Ovary (tissue), 9 donors: ENCODE results near the gene CHD6. TPM values are rescaled to one million over a fixed set of nuclear protein-coding genes. Genes with fewer than 3 reads are reported as not detected.

Experiments
- DNase-seq, 5 donors: peaks; one replicate each; pipeline ENCODE4 v3.0.0-alpha.2; 2019 to 2020
- H3K27ac ChIP-seq, 2 donors: fragments of 200-600 bp; one replicate each; pipeline versions ENCODE4 v1.5.1 to v1.8.0; 2019 to 2022
- H3K27me3 ChIP-seq: fragments of 200-600 bp; one replicate; pipeline ENCODE4 v1.8.0; 2022
- H3K36me3 ChIP-seq: fragments of 200-600 bp; sonication (generic); one replicate; pipeline ENCODE4 v1.5.1; 2019
- H3K4me1 ChIP-seq: one replicate; pipeline ENCODE4 v1.8.1; 2013; ENCODE audit warnings: mild to moderate bottlenecking, moderate library complexity; ENCODE audit not compliant: insufficient read depth
- H3K4me3 ChIP-seq: fragments of 200-600 bp; sonication (generic); one replicate; pipeline ENCODE4 v1.5.1; 2017
- H3K9me3 ChIP-seq, 2 donors: fragments of 200-600 bp in 1 of 2; sonication (generic) in 1 of 2; one replicate each; pipeline versions ENCODE4 v1.5.1 to v1.8.1; 2013 to 2019; ENCODE audit warnings: mild to moderate bottlenecking in 1 of 2, moderate library complexity in 1 of 2
- CTCF ChIP-seq, 3 donors: fragments of 450-650 bp in 2 of 3; fragments of 200-600 bp in 1 of 3; IDR thresholded peaks; one replicate each; pipeline versions ENCODE4 v1.5.1 to v1.8.0; 2016 to 2022; ENCODE audit warnings: antibody characterized with exemption in 3 of 3, mild to moderate bottlenecking in 1 of 3
- EP300 ChIP-seq: sonication (generic); formaldehyde crosslinking; IDR thresholded peaks from one replicate; pipeline ENCODE4 v1.6.1; 2017; ENCODE audit warnings: antibody characterized with exemption
- POLR2A ChIP-seq: fragments of 450-650 bp; IDR thresholded peaks from one replicate; pipeline ENCODE4 v1.6.1; 2017; ENCODE audit warnings: antibody characterized with exemption, mild to moderate bottlenecking, moderate library complexity
- WGBS, 3 donors: extraction: QIAGEN DNeasy Blood & Tissue Kit in 1 of 3; methylation state at CpG; one replicate each; pipeline versions ENCODE4 v1.1.5 to v1.1.7; 2013 to 2017; 5-methylcytosine and 5-hydroxymethylcytosine counted together
- intact Hi-C, 4 donors: fragments of 100-400 bp; cut with DNase I; formaldehyde crosslinking; loops; one replicate each; pipeline versions ENCODE4 v1.11.0 to v1.15.1; 2022 to 2023
- polyA plus RNA-seq, 2 donors: library from polyadenylated mRNA; stranded (reverse); fragments of 200-250 nt in 1 of 2; fragments of 350-450 nt in 1 of 2; fragmentation: Illumina TruSeq in 1 of 2; extraction: RNeasy Lipid Tissue Mini Kit (QIAGEN cat#74804) in 1 of 2; gene quantifications; one replicate each; pipeline ENCODE4 v1.2.3, GENCODE V29; 2013 to 2014
- total RNA-seq, 7 donors: library from RNA; depleted of rRNA in 2 of 7; stranded (reverse); fragments of >200 nt in 2 of 7; fragmentation: NEBNext Ultra II Directional in 3 of 7; extraction: Animal tissue kit (Norgen Biotek cat#: 25700) in 3 of 7; gene quantifications; one replicate each; pipeline versions ENCODE4 v1.1.0 to v1.2.4, GENCODE V29; 2016 to 2023
- donor health status: DM: no; HTN: no; CAD: no; lungs with moderate emphysema.
- donor health status: DM: no; HTN: no; CAD: no.
- donor health status: Bipolar disorder and iron deficiency.
- donor health status: DM: yes; HTN: yes; CAD: no.
- donor health status: DM: no; HTN: no; CAD: no.
- donor health status: DM: yes; HTN: yes; CAD: no.

CHD6 gene
- total and polyA plus RNA-seq, 9 donors, result 12.1 to 82.4 (median 52.7) TPM

- WGBS, 3 donors, result 73 to 79% (median 74%) methylated on average over 9 of the region's 9 CpGs
- Histone ChIP-seq H3K4me1 (peaks cover 3% of the 10 kb centered on the region), H3K36me3 (no peaks in the 10 kb centered on the region), H3K27me3 (no peaks in the 10 kb centered on the region), H3K9me3 (no peaks in the 10 kb centered on the region), H3K4me3 (no peak overlapping the region), H3K27ac (no peak overlapping the region)
- DNase-seq, result no peak
- TF ChIP-seq POLR2A (no peak), EP300 (no peak), CTCF (IDR thresholded peaks at IDR 0.05) (no peak)
- intact Hi-C loops, result loop anchor here in 1 of 4 donors (10.0 kb wide), 1 partner anchor 335 kb away; no protein-coding TSS in a partner anchor
These were observed 258.6 kb downstream of the CHD6 start for GRCh38 chr20:41359541-41360011.

DNA sequence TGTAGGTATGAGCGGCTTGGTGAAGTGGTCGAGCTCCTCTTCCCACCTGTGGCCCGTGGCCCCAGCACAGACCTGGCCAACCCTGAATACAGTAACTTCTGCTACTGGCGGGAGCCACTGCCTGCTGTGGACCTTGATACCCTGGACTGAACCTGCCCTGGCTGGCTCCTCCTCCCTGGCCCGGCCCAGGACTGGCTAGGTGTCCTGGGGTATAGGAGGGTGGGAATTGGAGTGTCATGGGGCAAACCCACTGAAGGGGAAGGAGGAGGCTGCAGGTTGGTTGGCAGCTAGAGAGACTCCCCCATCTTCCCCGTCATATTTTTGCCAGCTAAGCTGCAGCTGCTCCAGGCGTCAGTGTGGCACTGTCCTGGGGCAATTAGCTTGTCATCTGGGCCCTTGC, 259.5 kb downstream of the CHD6 start:
- H3K4me1 ChIP-seq, result peaks cover 3% of the 10 kb centered on the region
- intact Hi-C loops, result loop anchor here in 1 of 4 donors (10.0 kb wide), 1 partner anchor 336 kb away; no protein-coding TSS in a partner anchor
- no peak overlapping the region for H3K4me3 ChIP-seq
- no peaks in the 10 kb centered on the region for H3K36me3 ChIP-seq
- no peaks in the 10 kb centered on the region for H3K9me3 ChIP-seq
- 92 to 94% (median 93%) methylated on average over 7 of the region's 7 CpGs for WGBS, 3 donors
- no peaks in the 10 kb centered on the region for H3K27me3 ChIP-seq
- H3K27ac ChIP-seq, result no peak overlapping the region
- no peak for DNase-seq
- TF ChIP-seq POLR2A (no peak), EP300 (no peak)

GRCh38 chr20:41358230-41358629, 259.9 kb downstream of the CHD6 start:
- no peaks in the 10 kb centered on the region for H3K27me3 ChIP-seq
- TF ChIP-seq CTCF (IDR thresholded peaks at IDR 0.05) (no peak), EP300 (no peak), POLR2A (no peak)
- no peak overlapping the region for H3K27ac ChIP-seq
- peaks cover 3% of the 10 kb centered on the region for H3K4me1 ChIP-seq
- DNase-seq, result no peak
- no peaks in the 10 kb centered on the region for H3K36me3 ChIP-seq
- no peaks in the 10 kb centered on the region for H3K9me3 ChIP-seq
- intact Hi-C loops, result loop anchor here in 1 of 4 donors (10.0 kb wide), 1 partner anchor 337 kb away; no protein-coding TSS in a partner anchor
- H3K4me3 ChIP-seq, result no peak overlapping the region
- 80 to 87% (median 81%) methylated on average over 9 of the region's 9 CpGs for WGBS, 3 donors

DNA sequence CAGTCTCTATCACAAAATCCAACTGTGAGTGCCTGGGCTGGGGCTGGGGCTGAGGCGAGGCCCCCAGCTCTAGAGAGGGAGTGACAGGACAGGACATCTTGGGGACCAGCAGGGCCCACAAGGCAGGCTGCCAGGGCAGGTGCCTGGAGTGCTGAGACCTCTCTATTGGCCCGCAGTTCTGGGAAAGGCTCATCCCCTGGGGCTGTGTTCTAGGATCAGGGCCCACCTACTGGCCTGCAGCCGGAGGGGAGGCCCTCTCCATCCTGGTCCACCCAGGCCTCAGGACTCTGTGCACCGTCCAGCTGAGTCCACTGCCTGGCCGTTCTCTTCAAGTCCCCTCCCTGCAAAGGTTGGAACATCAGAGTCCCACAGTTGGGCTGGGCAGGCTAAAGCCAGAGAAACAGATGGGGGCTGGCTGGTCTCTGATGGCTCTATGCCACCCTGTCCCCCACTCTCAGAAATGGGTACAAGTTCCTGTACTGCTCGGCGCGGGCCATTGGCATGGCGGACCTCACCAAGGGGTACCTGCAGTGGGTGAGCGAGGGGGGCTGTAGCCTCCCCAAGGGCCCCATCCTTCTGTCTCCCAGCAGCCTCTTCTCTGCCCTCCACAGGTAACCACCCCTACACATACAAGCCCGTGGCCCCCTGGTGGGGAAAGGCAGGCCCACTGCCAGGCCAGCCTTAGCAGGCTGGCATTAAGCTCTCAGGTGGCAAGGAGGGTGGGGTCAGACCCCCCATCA, 260.6 kb downstream of the CHD6 start:
- no peaks in the 10 kb centered on the region for H3K36me3 ChIP-seq
- WGBS, 3 donors, result 87 to 89% (median 88%) methylated on average over 11 of the region's 11 CpGs
- H3K4me3 ChIP-seq, result no peak overlapping the region
- H3K9me3 ChIP-seq, result no peaks in the 10 kb centered on the region
- no peaks in the 10 kb centered on the region for H3K27me3 ChIP-seq
- no peak for DNase-seq
- TF ChIP-seq POLR2A (no peak), EP300 (no peak), CTCF (IDR thresholded peaks at IDR 0.05) (no peak)
- intact Hi-C loops, result loop anchor here in 1 of 4 donors (10.0 kb wide), 1 partner anchor 337 kb away; no protein-coding TSS in a partner anchor
- no peak overlapping the region for H3K27ac ChIP-seq
- H3K4me1 ChIP-seq, result peaks cover 2% of the 10 kb centered on the region

- DNase-seq, result no peak
- intact Hi-C loops, result loop anchor here in 1 of 4 donors (10.0 kb wide), 1 partner anchor 338 kb away; no protein-coding TSS in a partner anchor
- no peaks in the 10 kb centered on the region for H3K36me3 ChIP-seq
- H3K27me3 ChIP-seq, result no peaks in the 10 kb centered on the region
- no peak overlapping the region for H3K4me3 ChIP-seq
- TF ChIP-seq CTCF (IDR thresholded peaks at IDR 0.05) (no peak), EP300 (no peak), POLR2A (no peak)
- 79 to 84% (median 83%) methylated on average over 13 of the region's 13 CpGs for WGBS, 3 donors
- H3K4me1 ChIP-seq, result peaks cover 2% of the 10 kb centered on the region
- no peaks in the 10 kb centered on the region for H3K9me3 ChIP-seq
- no peak overlapping the region for H3K27ac ChIP-seq
These were observed 261.2 kb downstream of the CHD6 start for GRCh38 chr20:41356951-41357350.
